ENCODE measurements around the gene HLA-F. TPM values are rescaled to one million over a fixed set of nuclear protein-coding genes. Genes with fewer than 3 reads are reported as not detected.

The HLA-F gene
- total and polyA plus RNA-seq, 9 donors, result 16.3 to 61.6 (median 29.6) TPM

- no peaks in the 10 kb centered on the region for H3K27me3 ChIP-seq
- WGBS, 3 donors, result 43 to 64% (median 47%) methylated on average over 1 of the region's 1 CpG
These were observed 19.8 kb downstream of the HLA-F start for GRCh38 chr6:29743025-29743424.

GRCh38 chr6:29743568-29743967, 20.3 kb downstream of the HLA-F start:
- H3K36me3 ChIP-seq, result no peaks in the 10 kb centered on the region
- TF ChIP-seq POLR2A (IDR thresholded peaks at IDR 0.05), result no peak
- no peak for TF ChIP-seq CTCF (IDR thresholded peaks at IDR 0.05)
- TF ChIP-seq EP300 (IDR thresholded peaks at IDR 0.05), result no peak

More at GRCh38 chr6:29743025-29743424, 19.8 kb downstream of the HLA-F start:
- Histone ChIP-seq H3K4me1 (ENCODE audit: insufficient read depth) (no peaks in the 10 kb centered on the region), H3K36me3 (no peaks in the 10 kb centered on the region), H3K4me3 (no peak overlapping the region), H3K27ac (no peak overlapping the region), H3K9me3 (no peaks in the 10 kb centered on the region)
- DNase-seq, result no peak
- intact Hi-C loops (cut with DNase I), result loop anchor here in 1 of 4 donors (10.0 kb wide), 1 partner anchor 88 kb away; the partner anchor contains the start of gene MOG
- TF ChIP-seq CTCF (IDR thresholded peaks at IDR 0.05), result no peak
- TF ChIP-seq POLR2A (IDR thresholded peaks at IDR 0.05), result no peak
- no peak for TF ChIP-seq EP300 (IDR thresholded peaks at IDR 0.05)

GRCh38 chr6:29744131-29744530, 20.9 kb downstream of the HLA-F start:
- H3K27ac ChIP-seq, result no peak overlapping the region
- no peaks in the 10 kb centered on the region for H3K36me3 ChIP-seq
- H3K9me3 ChIP-seq, result no peaks in the 10 kb centered on the region
- TF ChIP-seq POLR2A (IDR thresholded peaks at IDR 0.05) (no peak), CTCF (IDR thresholded peaks at IDR 0.05) (no peak), EP300 (IDR thresholded peaks at IDR 0.05) (no peak)
- no peaks in the 10 kb centered on the region for H3K4me1 ChIP-seq (ENCODE audit: insufficient read depth)
- H3K4me3 ChIP-seq, result no peak overlapping the region
- no peaks in the 10 kb centered on the region for H3K27me3 ChIP-seq
- DNase-seq, result no peak
- 88 to 91% (median 89%) methylated on average over 4 of the region's 4 CpGs for WGBS, 3 donors
- intact Hi-C loops (cut with DNase I), result loop anchor here in 1 of 4 donors (10.0 kb wide), 1 partner anchor 89 kb away; the partner anchor contains the start of gene MOG

More at GRCh38 chr6:29743568-29743967, 20.3 kb downstream of the HLA-F start:
- Histone ChIP-seq H3K27me3 (no peaks in the 10 kb centered on the region), H3K9me3 (no peaks in the 10 kb centered on the region), H3K4me3 (no peak overlapping the region), H3K27ac (no peak overlapping the region), H3K4me1 (ENCODE audit: insufficient read depth) (no peaks in the 10 kb centered on the region)
- 76 to 90% (median 84%) methylated on average over 6 of the region's 6 CpGs for WGBS, 3 donors
- intact Hi-C loops (cut with DNase I), result loop anchor here in 1 of 4 donors (10.0 kb wide), 1 partner anchor 89 kb away; the partner anchor contains the start of gene MOG
- DNase-seq, result no peak

- intact Hi-C loops (cut with DNase I), result loop anchor here in 1 of 4 donors (10.0 kb wide), 1 partner anchor 90 kb away; the partner anchor contains the start of gene MOG
These were observed 21.4 kb downstream of the HLA-F start for GRCh38 chr6:29744621-29745020.

More at GRCh38 chr6:29744621-29745020, 21.4 kb downstream of the HLA-F start:
- Histone ChIP-seq H3K9me3 (no peaks in the 10 kb centered on the region), H3K36me3 (no peaks in the 10 kb centered on the region), H3K4me1 (ENCODE audit: insufficient read depth) (no peaks in the 10 kb centered on the region), H3K27me3 (no peaks in the 10 kb centered on the region), H3K27ac (no peak overlapping the region), H3K4me3 (no peak overlapping the region)
- WGBS, 3 donors, result 76 to 82% (median 82%) methylated on average over 4 of the region's 4 CpGs
- TF ChIP-seq CTCF (IDR thresholded peaks at IDR 0.05), result no peak
- TF ChIP-seq POLR2A (IDR thresholded peaks at IDR 0.05), result no peak
- TF ChIP-seq EP300 (IDR thresholded peaks at IDR 0.05), result no peak
- no peak for DNase-seq
